ENCODE measurements around the gene WDFY4. TPM values are rescaled to one million over a fixed set of nuclear protein-coding genes. Genes with fewer than 3 reads are reported as not detected.

The WDFY4 gene
- total RNA-seq, 3 donors from 2014 or later = 2.3 to 7.0 (median 5.8) TPM

DNA sequence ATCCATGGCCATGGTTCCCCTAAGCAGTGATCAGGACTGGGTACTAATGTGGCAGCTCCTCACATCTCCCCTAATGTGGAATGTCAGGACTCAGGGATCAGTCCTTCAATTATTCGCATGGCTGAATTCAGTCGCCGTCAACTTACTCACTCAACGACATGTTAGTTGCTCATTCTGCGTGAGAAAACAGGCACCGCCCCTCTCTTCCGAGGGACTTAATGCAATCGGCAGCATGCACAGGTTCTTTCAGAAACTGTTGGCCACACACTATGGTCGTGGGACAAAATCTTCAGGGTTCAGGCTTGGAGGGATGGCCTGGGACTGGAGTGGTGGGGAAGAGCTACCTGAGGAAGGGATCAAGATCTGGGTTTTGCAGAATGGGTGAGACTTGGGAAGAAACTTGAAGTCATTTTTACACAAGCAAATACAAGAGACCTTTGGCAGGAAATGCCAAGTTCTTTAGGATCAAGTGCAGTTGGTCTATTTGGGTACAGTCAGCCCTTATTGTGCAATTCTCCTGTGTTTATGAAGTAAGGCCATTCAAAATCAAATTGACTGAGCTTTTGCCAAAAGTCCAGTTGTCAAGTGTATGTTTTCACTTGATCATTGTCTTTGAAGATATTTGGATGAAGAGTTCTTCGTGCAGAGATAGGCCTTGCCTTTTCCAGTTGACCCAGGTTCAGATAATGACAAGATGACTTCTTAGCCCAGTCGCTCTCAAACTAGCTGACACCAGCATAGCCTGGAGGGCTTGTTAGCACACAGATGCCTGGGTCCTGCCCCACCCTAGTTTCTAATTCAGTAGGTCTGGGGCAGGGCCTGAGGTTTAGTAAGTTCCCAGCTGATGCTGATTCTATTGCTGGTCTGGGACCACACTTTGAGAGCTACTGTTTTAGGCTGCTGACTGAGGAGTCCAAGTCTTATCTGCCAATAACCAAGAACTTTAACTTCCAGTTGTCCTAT, 206.5 kb downstream of the WDFY4 start:
- H3K36me3 ChIP-seq = no peaks in the 10 kb centered on the region
- no peak overlapping the region for H3K27ac ChIP-seq
- H3K9me3 ChIP-seq = no peaks in the 10 kb centered on the region
- H3K27me3 ChIP-seq = no peaks in the 10 kb centered on the region
- no peak for TF ChIP-seq POLR2A (IDR thresholded peaks at IDR 0.05)
- TF ChIP-seq POLR2AphosphoS5 (IDR thresholded peaks at IDR 0.05) = no peak
- TF ChIP-seq, protein P1, sequence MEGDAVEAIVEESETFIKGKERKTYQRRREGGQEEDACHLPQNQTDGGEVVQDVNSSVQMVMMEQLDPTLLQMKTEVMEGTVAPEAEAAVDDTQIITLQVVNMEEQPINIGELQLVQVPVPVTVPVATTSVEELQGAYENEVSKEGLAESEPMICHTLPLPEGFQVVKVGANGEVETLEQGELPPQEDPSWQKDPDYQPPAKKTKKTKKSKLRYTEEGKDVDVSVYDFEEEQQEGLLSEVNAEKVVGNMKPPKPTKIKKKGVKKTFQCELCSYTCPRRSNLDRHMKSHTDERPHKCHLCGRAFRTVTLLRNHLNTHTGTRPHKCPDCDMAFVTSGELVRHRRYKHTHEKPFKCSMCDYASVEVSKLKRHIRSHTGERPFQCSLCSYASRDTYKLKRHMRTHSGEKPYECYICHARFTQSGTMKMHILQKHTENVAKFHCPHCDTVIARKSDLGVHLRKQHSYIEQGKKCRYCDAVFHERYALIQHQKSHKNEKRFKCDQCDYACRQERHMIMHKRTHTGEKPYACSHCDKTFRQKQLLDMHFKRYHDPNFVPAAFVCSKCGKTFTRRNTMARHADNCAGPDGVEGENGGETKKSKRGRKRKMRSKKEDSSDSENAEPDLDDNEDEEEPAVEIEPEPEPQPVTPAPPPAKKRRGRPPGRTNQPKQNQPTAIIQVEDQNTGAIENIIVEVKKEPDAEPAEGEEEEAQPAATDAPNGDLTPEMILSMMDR (IDR thresholded peaks at IDR 0.05) = no peak
- no peaks in the 10 kb centered on the region for H3K4me1 ChIP-seq
- intact Hi-C loops (cut with DNase I; ENCODE audit: low total_unique reads) = no loop called here
- H3K4me3 ChIP-seq = no peak overlapping the region
- no peak for DNase-seq (ENCODE audit: low spot score in 2 of 2)

DNA sequence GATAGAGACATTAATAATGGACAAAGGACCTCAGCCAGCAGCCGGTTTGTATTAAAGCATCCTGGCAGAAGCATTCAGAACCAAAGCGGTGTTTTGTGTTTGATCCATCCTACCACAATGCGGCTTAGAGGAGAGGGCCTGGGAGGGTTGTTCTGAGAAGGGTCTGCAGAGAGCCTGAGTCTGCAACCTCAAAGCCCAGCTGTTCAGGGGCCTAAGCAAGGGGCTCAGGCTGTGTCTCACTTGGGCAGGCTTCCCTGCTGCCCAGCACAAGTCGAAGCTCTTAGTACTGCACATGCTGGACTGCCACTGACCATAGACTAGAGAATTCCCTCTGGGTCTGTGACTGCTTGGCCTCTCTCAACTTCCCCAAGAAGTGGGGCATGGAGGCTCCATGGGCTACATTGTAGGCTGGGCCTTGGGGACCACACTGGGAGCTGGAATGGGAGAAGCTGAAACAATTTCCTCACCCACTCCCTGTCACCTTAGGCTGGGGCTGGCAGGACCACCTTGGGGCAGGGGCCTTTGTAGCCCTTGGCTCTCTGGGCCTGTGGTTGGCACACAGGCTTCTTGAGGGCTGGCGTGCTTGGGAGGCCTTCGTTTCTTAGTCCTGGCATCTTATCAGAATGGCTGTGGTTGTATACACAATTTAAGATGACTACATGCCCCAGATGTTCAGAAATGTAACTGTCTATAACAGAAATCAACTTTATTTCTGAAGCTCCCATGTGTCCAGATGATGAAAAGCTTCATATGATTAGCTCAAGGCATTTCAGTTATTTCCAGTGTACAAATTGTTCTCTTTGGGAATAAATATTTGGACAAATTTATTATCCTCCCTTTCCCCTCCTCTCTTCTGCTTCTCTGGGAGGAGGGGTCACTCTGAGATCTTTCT, 210.5 kb downstream of the WDFY4 start:
- peak overlapping the region in 1 of 2 donors; percentile 48 for H3K27ac ChIP-seq
- H3K4me1 ChIP-seq = no peaks in the 10 kb centered on the region
- H3K27me3 ChIP-seq = no peaks in the 10 kb centered on the region
- no peak for DNase-seq (ENCODE audit: low spot score in 2 of 2)
- TF ChIP-seq POLR2A (IDR thresholded peaks at IDR 0.05) (no peak), POLR2AphosphoS5 (IDR thresholded peaks at IDR 0.05) (no peak)
- TF ChIP-seq, protein P1 (IDR thresholded peaks at IDR 0.05) = no peak
- H3K36me3 ChIP-seq = no peaks in the 10 kb centered on the region
- intact Hi-C loops (cut with DNase I; ENCODE audit: low total_unique reads) = no loop called here
- H3K4me3 ChIP-seq = no peak overlapping the region
- no peaks in the 10 kb centered on the region for H3K9me3 ChIP-seq

DNA sequence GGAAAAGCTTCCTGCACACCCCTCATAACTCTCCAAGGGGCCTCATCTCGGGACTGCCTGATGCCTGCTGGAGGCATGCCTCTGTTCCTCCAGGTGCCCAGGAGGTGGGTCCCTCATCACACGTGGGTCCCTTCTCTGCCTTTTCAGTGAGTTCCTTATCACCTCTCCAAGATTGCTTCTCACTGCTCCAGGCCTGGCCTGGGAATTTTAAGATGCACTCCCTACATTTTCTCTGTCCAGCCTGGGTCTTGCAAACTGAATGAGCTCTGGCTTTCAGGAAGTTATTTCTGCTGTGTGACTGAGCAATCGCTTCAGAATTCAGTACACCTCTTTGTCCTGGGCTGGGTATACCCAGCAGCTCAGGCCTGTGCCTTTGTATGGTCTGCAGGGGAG, 211.1 kb downstream of the WDFY4 start:
- H3K9me3 ChIP-seq = no peaks in the 10 kb centered on the region
- no peak overlapping the region for H3K27ac ChIP-seq
- no peaks in the 10 kb centered on the region for H3K27me3 ChIP-seq
- no peak for TF ChIP-seq POLR2AphosphoS5 (IDR thresholded peaks at IDR 0.05)
- TF ChIP-seq, protein P1 (IDR thresholded peaks at IDR 0.05) = no peak
- no peak for TF ChIP-seq POLR2A (IDR thresholded peaks at IDR 0.05)
- DNase-seq (ENCODE audit: low spot score in 2 of 2) = no peak
- no peak overlapping the region for H3K4me3 ChIP-seq
- intact Hi-C loops (cut with DNase I; ENCODE audit: low total_unique reads) = no loop called here
- H3K36me3 ChIP-seq = no peaks in the 10 kb centered on the region
- no peaks in the 10 kb centered on the region for H3K4me1 ChIP-seq

DNA sequence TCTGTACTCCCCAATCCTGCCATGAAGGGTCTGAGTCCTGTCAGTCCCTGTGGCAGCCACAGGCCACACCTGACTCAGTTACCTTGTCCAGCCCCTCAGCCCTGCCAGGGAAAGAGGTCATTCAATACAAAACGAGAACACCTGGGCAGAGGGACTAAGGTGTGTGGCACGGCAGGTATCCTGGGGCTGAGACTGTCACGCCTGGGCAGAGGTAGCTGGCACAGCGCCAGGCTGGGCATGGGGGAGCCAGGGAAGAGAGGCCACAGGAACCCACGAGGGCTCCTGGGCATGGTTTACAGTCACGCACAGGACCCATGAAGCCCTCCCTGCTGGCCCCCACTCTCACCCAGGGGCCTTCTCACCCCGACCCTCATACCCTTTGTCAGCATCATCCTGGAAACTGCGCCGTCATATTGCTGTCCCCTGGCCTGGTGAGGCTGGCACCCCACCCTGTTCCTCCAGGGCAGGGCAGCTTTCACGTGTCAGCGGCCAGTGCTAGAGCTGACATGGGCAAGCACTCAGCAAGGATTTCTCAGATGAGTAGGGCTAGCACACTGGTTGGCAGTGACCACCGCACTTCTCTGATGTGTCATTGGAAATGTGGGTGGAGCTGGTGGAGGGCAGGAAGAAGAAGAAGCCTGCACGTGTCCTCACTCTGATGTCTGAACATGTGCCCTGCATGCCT, 212.2 kb downstream of the WDFY4 start:
- H3K4me1 ChIP-seq = no peaks in the 10 kb centered on the region
- TF ChIP-seq, protein P1 (IDR thresholded peaks at IDR 0.05) = no peak
- TF ChIP-seq POLR2A (IDR thresholded peaks at IDR 0.05) = no peak
- TF ChIP-seq POLR2AphosphoS5 (IDR thresholded peaks at IDR 0.05) = no peak
- H3K4me3 ChIP-seq = no peak overlapping the region
- no peak overlapping the region for H3K27ac ChIP-seq
- H3K36me3 ChIP-seq = no peaks in the 10 kb centered on the region
- H3K9me3 ChIP-seq = peaks cover 0 to 3% of the 10 kb centered on the region in 2 donors
- no peaks in the 10 kb centered on the region for H3K27me3 ChIP-seq
- no peak for DNase-seq (ENCODE audit: low spot score in 2 of 2)
- intact Hi-C loops (cut with DNase I; ENCODE audit: low total_unique reads) = no loop called here

Measured in breast epithelium (tissue), 4 donors.